H9 (cell line): ENCODE data around the gene RTF2. TPM values are rescaled to one million over a fixed set of nuclear protein-coding genes. Genes with fewer than 3 reads are reported as not detected.

ENCODE experiments used
- DNase-seq: peaks from one replicate; pipeline ENCODE4 v3.0.0-alpha.2; 2017
- H2AFZ ChIP-seq: one replicate; pipeline ENCODE4 v1.6.1; 2013; ENCODE audit warnings: mild to moderate bottlenecking, low read length, control low read depth, moderate library complexity
- H2AK5ac ChIP-seq: 2 replicates; pipeline ENCODE4 v1.6.1; 2013; ENCODE audit warnings: low read length, control low read depth, mixed read lengths; ENCODE audit not compliant: insufficient read length
- H2BK120ac ChIP-seq: one replicate; pipeline ENCODE4 v1.6.1; 2013; ENCODE audit warnings: low read depth, mild to moderate bottlenecking, low read length, control low read depth, inconsistent platforms; ENCODE audit not compliant: poor library complexity, severe bottlenecking
- H2BK12ac ChIP-seq: 2 replicates; pipeline ENCODE4 v1.6.1; 2013; ENCODE audit warnings: low read length, control low read depth, mixed read lengths, low read depth; ENCODE audit not compliant: insufficient read length
- H2BK15ac ChIP-seq: 2 replicates; pipeline ENCODE4 v1.6.1; 2013; ENCODE audit warnings: low read depth, low read length, control low read depth
- H2BK20ac ChIP-seq: one replicate; pipeline ENCODE4 v1.6.1; 2013; ENCODE audit warnings: low read depth, mild to moderate bottlenecking, low read length, control low read depth, inconsistent platforms; ENCODE audit not compliant: poor library complexity, severe bottlenecking
- H2BK5ac ChIP-seq: 2 replicates; pipeline ENCODE4 v1.6.1; 2013; ENCODE audit warnings: low read length, control low read depth, mixed read lengths; ENCODE audit not compliant: insufficient read length
- H3K14ac ChIP-seq: 2 replicates; pipeline ENCODE4 v1.6.1; 2013; ENCODE audit warnings: low read length, control low read depth; ENCODE audit not compliant: insufficient read depth
- H3K18ac ChIP-seq: 2 replicates; pipeline ENCODE4 v1.6.1; 2013; ENCODE audit warnings: low read depth, mild to moderate bottlenecking, mixed read lengths, low read length, control low read depth; ENCODE audit not compliant: insufficient read length
- H3K23ac ChIP-seq: 2 replicates; pipeline ENCODE4 v1.6.1; 2013; ENCODE audit warnings: low read length, control low read depth, mixed read lengths, low read depth; ENCODE audit not compliant: insufficient read length
- H3K23me2 ChIP-seq: 2 replicates; pipeline ENCODE4 v1.6.1; 2013; ENCODE audit warnings: low read depth, mild to moderate bottlenecking, mixed read lengths, low read length, control low read depth; ENCODE audit not compliant: insufficient read length, poor library complexity, severe bottlenecking
- H3K27ac ChIP-seq: 2 replicates; pipeline ENCODE4 v1.5.1; 2013; ENCODE audit warnings: low read length, control low read depth, mixed read lengths, low read depth; ENCODE audit not compliant: insufficient read length
- H3K27me3 ChIP-seq: 2 replicates; pipeline ENCODE4 v1.6.1; 2013; ENCODE audit warnings: low read length, control low read depth, inconsistent platforms; ENCODE audit not compliant: insufficient read depth
- H3K4ac ChIP-seq: 2 replicates; pipeline ENCODE4 v1.6.1; 2013; ENCODE audit warnings: low read depth, mild to moderate bottlenecking, control low read depth, inconsistent platforms, low read length, moderate library complexity
- H3K4me1 ChIP-seq: 2 replicates; pipeline ENCODE4 v1.6.1; 2013; ENCODE audit warnings: low read length, control low read depth, inconsistent platforms; ENCODE audit not compliant: insufficient read depth
- H3K4me2 ChIP-seq: 2 replicates; pipeline ENCODE4 v1.6.1; 2013; ENCODE audit warnings: low read length, control low read depth, mixed read lengths; ENCODE audit not compliant: insufficient read length, insufficient read depth
- H3K56ac ChIP-seq: 2 replicates; pipeline ENCODE4 v1.6.1; 2013; ENCODE audit warnings: low read depth, mild to moderate bottlenecking, mixed read lengths, low read length, control low read depth; ENCODE audit not compliant: insufficient read length
- H3K79me1 ChIP-seq: 2 replicates; pipeline ENCODE4 v1.6.1; 2013; ENCODE audit warnings: low read depth, mild to moderate bottlenecking, moderate library complexity, low read length, control low read depth, inconsistent platforms; ENCODE audit not compliant: insufficient read depth, poor library complexity, severe bottlenecking
- H3K79me2 ChIP-seq: 2 replicates; pipeline ENCODE4 v1.6.1; 2013; ENCODE audit warnings: low read length, control low read depth, inconsistent platforms; ENCODE audit not compliant: insufficient read depth
- H3K9ac ChIP-seq: 2 replicates; pipeline ENCODE4 v1.6.1; 2013; ENCODE audit warnings: low read length, control low read depth, mixed read lengths; ENCODE audit not compliant: insufficient read length; ENCODE audit errors: extremely low read depth
- H3K9me3 ChIP-seq: one replicate; pipeline ENCODE4 v1.6.1; 2013; ENCODE audit warnings: low read depth, low read length, inconsistent platforms; ENCODE audit not compliant: control insufficient read depth
- H3T11ph ChIP-seq: one replicate; pipeline ENCODE4 v1.6.1; 2013; ENCODE audit warnings: mild to moderate bottlenecking, low read length, control low read depth, inconsistent platforms
- H4K20me1 ChIP-seq: one replicate; pipeline ENCODE4 v1.6.1; 2013; ENCODE audit not compliant: control insufficient read depth, insufficient read length, insufficient read depth
- H4K5ac ChIP-seq: 2 replicates; pipeline ENCODE4 v1.6.1; 2013; ENCODE audit warnings: low read depth, mild to moderate bottlenecking, mixed read lengths, low read length, control low read depth; ENCODE audit not compliant: insufficient read length
- H4K8ac ChIP-seq: replicated peaks from 2 replicates; pipeline ENCODE4 v1.6.1; 2013; ENCODE audit warnings: low read length, control low read depth, mixed read lengths, low read depth; ENCODE audit not compliant: insufficient read length
- H4K91ac ChIP-seq: 2 replicates; pipeline ENCODE4 v1.6.1; 2013; ENCODE audit warnings: low read depth, mild to moderate bottlenecking, moderate library complexity, mixed read lengths, low read length, control low read depth; ENCODE audit not compliant: insufficient read length
- H3K27ac Mint-ChIP-seq, 3 experiments: 2 replicates in 2 of 3; 3 replicates in 1 of 3; pipeline ENCODE4 v1.8.0; 2020 to 2021; ENCODE audit warnings: mixed read lengths in 3 of 3, mild to moderate bottlenecking in 1 of 3, moderate library complexity in 1 of 3
- H3K27me3 Mint-ChIP-seq: 2 replicates; pipeline ENCODE4 v1.8.0; 2021; ENCODE audit warnings: low read depth, mild to moderate bottlenecking, moderate library complexity, mixed read lengths
- H3K36me3 Mint-ChIP-seq, 3 experiments: 2 replicates in 2 of 3; 3 replicates in 1 of 3; pipeline ENCODE4 v1.8.0; 2020 to 2021; ENCODE audit warnings: low read depth in 3 of 3, mixed read lengths in 3 of 3; ENCODE audit not compliant: insufficient read depth in 1 of 3
- H3K4me1 Mint-ChIP-seq, 2 experiments: 2 replicates each; pipeline ENCODE4 v1.8.0; 2020; ENCODE audit warnings: mixed read lengths in 2 of 2
- H3K4me3 Mint-ChIP-seq, 2 experiments: 2 replicates in 1 of 2; 3 replicates in 1 of 2; pipeline ENCODE4 v1.8.0; 2020 to 2021; ENCODE audit warnings: mild to moderate bottlenecking in 2 of 2, mixed read lengths in 2 of 2, moderate library complexity in 1 of 2
- H3K9me3 Mint-ChIP-seq, 2 experiments: 2 replicates in 1 of 2; 3 replicates in 1 of 2; pipeline ENCODE4 v1.8.0; 2020; ENCODE audit warnings: mild to moderate bottlenecking in 2 of 2, mixed read lengths in 2 of 2, moderate library complexity in 1 of 2
- WGBS: extraction: QIAGEN DNeasy Blood & Tissue Kit; methylation state at CpG from one replicate; pipeline ENCODE4 v1.1.7; 2013; ENCODE audit warnings: missing lambda C conversion rate, low lambda C conversion rate, mixed read lengths; ENCODE audit not compliant: insufficient read length; ENCODE audit errors: extremely low coverage; 5-methylcytosine and 5-hydroxymethylcytosine counted together
- total RNA-seq: library from RNA; stranded (reverse); gene quantifications from 2 replicates; pipeline ENCODE4 v1.2.1, GENCODE V29; 2021
- TF ChIP-seq, protein P1 (sequence below): fragments of 200-600 bp; sonication (generic); conservative IDR thresholded peaks from 3 replicates; pipeline ENCODE4 v1.8.0; 2021; ENCODE audit warnings: antibody characterized with exemption, mild to moderate bottlenecking

The RTF2 gene
- total RNA-seq, 1 experiment from 2014 or later, result 62.6 TPM

DNA sequence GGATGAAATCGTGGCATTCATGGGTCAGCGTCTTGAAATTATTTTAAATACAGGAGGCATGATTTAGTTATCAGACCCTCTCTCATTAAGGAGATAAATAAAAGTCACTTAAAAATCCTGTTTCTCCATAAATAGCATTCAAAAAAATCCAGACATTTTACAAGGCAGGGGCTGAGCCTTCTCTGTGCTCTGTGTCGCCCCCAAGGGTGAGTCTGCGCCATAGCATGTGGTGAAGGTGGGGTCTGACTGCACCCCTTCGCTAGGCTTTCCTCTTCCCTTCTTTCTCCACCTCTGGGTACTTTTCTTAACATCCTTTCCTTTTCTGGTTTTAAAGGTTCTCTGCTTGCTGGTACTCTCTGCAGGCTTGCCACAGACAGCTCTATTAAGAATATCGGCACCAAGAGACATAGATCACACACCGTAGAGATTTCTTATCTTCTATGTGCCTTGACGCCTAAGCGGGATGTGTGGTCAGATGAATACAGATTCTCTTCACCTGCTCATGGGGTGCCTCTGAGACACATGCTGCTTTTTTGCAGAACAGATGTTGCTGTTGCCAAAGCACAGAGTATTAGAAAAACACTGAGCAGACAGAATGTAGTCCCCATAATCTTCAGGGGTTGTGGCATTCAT is 36.1 kb downstream of the RTF2 start:
- Histone ChIP-seq H2BK5ac (no peak overlapping the region), H4K5ac (no peak overlapping the region), H3K79me1 (peaks cover 6% of the 10 kb centered on the region), H4K8ac (no peak overlapping the region), H3K9me3 (no peaks in the 10 kb centered on the region), H4K91ac (no peak overlapping the region), H3K4me1 (no peaks in the 10 kb centered on the region), H2AFZ (no peak overlapping the region), H3K27ac (no peak overlapping the region), H3K4ac (no peak overlapping the region), H2BK12ac (no peak overlapping the region), H3T11ph (no peak overlapping the region), H3K23me2 (no peaks in the 10 kb centered on the region), H3K18ac (no peak overlapping the region), H3K4me2 (no peak overlapping the region), H3K27me3 (no peaks in the 10 kb centered on the region), H2BK20ac (no peak overlapping the region), H3K56ac (no peak overlapping the region), H2BK15ac (no peak overlapping the region), H2AK5ac (no peak overlapping the region), H3K14ac (no peak overlapping the region), H3K23ac (no peak overlapping the region), H4K20me1 (no peaks in the 10 kb centered on the region), H3K79me2 (no peaks in the 10 kb centered on the region), H3K9ac (no peak overlapping the region), H2BK120ac (no peak overlapping the region)
- 0 out of 7 replicates have a peak overlapping the region, but pooled peaks have one; percentile 33 to 81 (median 62) for H3K27ac Mint-ChIP-seq
- TF ChIP-seq, protein P1, sequence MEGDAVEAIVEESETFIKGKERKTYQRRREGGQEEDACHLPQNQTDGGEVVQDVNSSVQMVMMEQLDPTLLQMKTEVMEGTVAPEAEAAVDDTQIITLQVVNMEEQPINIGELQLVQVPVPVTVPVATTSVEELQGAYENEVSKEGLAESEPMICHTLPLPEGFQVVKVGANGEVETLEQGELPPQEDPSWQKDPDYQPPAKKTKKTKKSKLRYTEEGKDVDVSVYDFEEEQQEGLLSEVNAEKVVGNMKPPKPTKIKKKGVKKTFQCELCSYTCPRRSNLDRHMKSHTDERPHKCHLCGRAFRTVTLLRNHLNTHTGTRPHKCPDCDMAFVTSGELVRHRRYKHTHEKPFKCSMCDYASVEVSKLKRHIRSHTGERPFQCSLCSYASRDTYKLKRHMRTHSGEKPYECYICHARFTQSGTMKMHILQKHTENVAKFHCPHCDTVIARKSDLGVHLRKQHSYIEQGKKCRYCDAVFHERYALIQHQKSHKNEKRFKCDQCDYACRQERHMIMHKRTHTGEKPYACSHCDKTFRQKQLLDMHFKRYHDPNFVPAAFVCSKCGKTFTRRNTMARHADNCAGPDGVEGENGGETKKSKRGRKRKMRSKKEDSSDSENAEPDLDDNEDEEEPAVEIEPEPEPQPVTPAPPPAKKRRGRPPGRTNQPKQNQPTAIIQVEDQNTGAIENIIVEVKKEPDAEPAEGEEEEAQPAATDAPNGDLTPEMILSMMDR, result peak; percentile 83
- no peak overlapping the region for H3K4me3 Mint-ChIP-seq
- H3K9me3 Mint-ChIP-seq, result no peaks in the 10 kb centered on the region
- H3K4me1 Mint-ChIP-seq, result peaks cover 2 to 3% of the 10 kb centered on the region in 2 experiments; a peak in 2 of 4 replicates
- DNase-seq, result peak; percentile 37
- no peaks in the 10 kb centered on the region for H3K36me3 Mint-ChIP-seq
- WGBS, result no CpG with 5 or more reads among the region's 9 CpGs
- H3K27me3 Mint-ChIP-seq, result no peaks in the 10 kb centered on the region
